22Rv1 (cell line): ENCODE results near the gene LDAF1.

Experiments
- CTCF ChIP-seq: fragments of 450-650 bp; IDR thresholded peaks from 2 replicates; pipeline ENCODE4 v1.5.1; 2017; ENCODE audit warnings: mild to moderate bottlenecking
- ZFX ChIP-seq: fragments of 450-650 bp; IDR thresholded peaks from 2 replicates; pipeline ENCODE4 v1.6.1; 2017; ENCODE audit warnings: antibody characterized with exemption, borderline replicate concordance

GRCh38 chr16:21159281-21159951 is 942 bp downstream of the LDAF1 start:
- TF ChIP-seq CTCF, result no peak
- TF ChIP-seq ZFX, result no peak
